Spleen (tissue), 7 donors: ENCODE results near the gene HMCN2.

ENCODE experiments used
- POLR2A ChIP-seq, 3 donors: fragments of 450-650 bp; IDR thresholded peaks; one replicate each; pipeline ENCODE4 v1.5.1; 2017; ENCODE audit warnings: antibody characterized with exemption in 3 of 3, mild to moderate bottlenecking in 1 of 3
- TF ChIP-seq, protein P1 (sequence below), 11 experiments: fragments of 200-600 bp in 7 of 11; fragments of 450-650 bp in 4 of 11; sonication (generic) in 4 of 11; IDR thresholded peaks in 8 of 11; conservative IDR thresholded peaks in 3 of 11; 1 replicate in 7 of 11; 2 replicates in 4 of 11; pipeline versions ENCODE4 v1.4.0 to v1.8.0; 2016 to 2021; ENCODE audit warnings: antibody characterized with exemption in 11 of 11, inconsistent platforms in 4 of 11, mild to moderate bottlenecking in 1 of 11
- donor health status: DM: no; HTN: no; CAD: no; lungs with moderate emphysema.
- donor health status: DM: no; HTN: no; CAD: no.
- donor health status: DM: no; HTN: no; CAD: no.

- TF ChIP-seq, protein P1, sequence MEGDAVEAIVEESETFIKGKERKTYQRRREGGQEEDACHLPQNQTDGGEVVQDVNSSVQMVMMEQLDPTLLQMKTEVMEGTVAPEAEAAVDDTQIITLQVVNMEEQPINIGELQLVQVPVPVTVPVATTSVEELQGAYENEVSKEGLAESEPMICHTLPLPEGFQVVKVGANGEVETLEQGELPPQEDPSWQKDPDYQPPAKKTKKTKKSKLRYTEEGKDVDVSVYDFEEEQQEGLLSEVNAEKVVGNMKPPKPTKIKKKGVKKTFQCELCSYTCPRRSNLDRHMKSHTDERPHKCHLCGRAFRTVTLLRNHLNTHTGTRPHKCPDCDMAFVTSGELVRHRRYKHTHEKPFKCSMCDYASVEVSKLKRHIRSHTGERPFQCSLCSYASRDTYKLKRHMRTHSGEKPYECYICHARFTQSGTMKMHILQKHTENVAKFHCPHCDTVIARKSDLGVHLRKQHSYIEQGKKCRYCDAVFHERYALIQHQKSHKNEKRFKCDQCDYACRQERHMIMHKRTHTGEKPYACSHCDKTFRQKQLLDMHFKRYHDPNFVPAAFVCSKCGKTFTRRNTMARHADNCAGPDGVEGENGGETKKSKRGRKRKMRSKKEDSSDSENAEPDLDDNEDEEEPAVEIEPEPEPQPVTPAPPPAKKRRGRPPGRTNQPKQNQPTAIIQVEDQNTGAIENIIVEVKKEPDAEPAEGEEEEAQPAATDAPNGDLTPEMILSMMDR (IDR thresholded peaks at IDR 0.05 in 8 of 11, conservative IDR thresholded peaks at IDR 0.05 in 3 of 11): no peak
- TF ChIP-seq POLR2A (IDR thresholded peaks at IDR 0.05): no peak
These were observed 61.7 kb downstream of the HMCN2 start for GRCh38 chr9:130327070-130327780.
